Thyroid gland (tissue), 4 donors: Measurements from ENCODE around the gene FLT1. TPM values are rescaled to one million over a fixed set of nuclear protein-coding genes. Genes with fewer than 3 reads are reported as not detected.

ENCODE experiments used
- DNase-seq, 2 donors: peaks; one replicate each; pipeline ENCODE4 v3.0.0-alpha.2; 2019
- H3K27ac ChIP-seq, 3 donors: fragments of 200-600 bp; sonication (generic); 1 replicate in 2 of 3; 2 replicates in 1 of 3; pipeline ENCODE4 v1.5.1; 2016 to 2019; ENCODE audit warnings: mild to moderate bottlenecking in 1 of 3, moderate library complexity in 1 of 3
- H3K27me3 ChIP-seq: fragments of 200-600 bp; sonication (generic); one replicate; pipeline ENCODE4 v1.5.1; 2019
- H3K36me3 ChIP-seq, 2 donors: fragments of 200-600 bp; sonication (generic); one replicate each; pipeline ENCODE4 v1.5.1; 2016 to 2019
- H3K4me1 ChIP-seq, 2 donors: fragments of 200-600 bp; sonication (generic); one replicate each; pipeline ENCODE4 v1.5.1; 2017 to 2019
- H3K4me3 ChIP-seq, 3 donors: fragments of 200-600 bp; sonication (generic); replicated peaks in 1 of 3; 1 replicate in 2 of 3; 2 replicates in 1 of 3; pipeline ENCODE4 v1.5.1; 2016; ENCODE audit warnings: mild to moderate bottlenecking in 1 of 3
- H3K9me3 ChIP-seq: fragments of 200-600 bp; sonication (generic); one replicate; pipeline ENCODE4 v1.5.1; 2017
- CTCF ChIP-seq, 6 experiments: fragments of 200-600 bp in 3 of 6; fragments of 450-650 bp in 3 of 6; sonication (generic) in 3 of 6; IDR thresholded peaks; one replicate each; pipeline ENCODE4 v1.5.1; 2016 to 2019; ENCODE audit warnings: antibody characterized with exemption in 6 of 6, mild to moderate bottlenecking in 2 of 6, inconsistent platforms in 1 of 6, moderate library complexity in 1 of 6
- POLR2A ChIP-seq, 2 donors: fragments of 450-650 bp; IDR thresholded peaks; one replicate each; pipeline ENCODE4 v1.6.1; 2017; ENCODE audit warnings: antibody characterized with exemption in 2 of 2, mild to moderate bottlenecking in 2 of 2, moderate library complexity in 1 of 2
- WGBS, 2 donors: methylation state at CpG; one replicate each; pipeline ENCODE4 v1.1.5; 2017; 5-methylcytosine and 5-hydroxymethylcytosine counted together
- intact Hi-C: fragments of 100-400 bp; cut with DNase I; formaldehyde crosslinking; loops from one replicate; pipeline ENCODE4 v1.15.1; 2023
- total RNA-seq, 4 donors: library from RNA; depleted of rRNA; stranded (reverse); fragments of >200 nt; gene quantifications; one replicate each; pipeline ENCODE4 v1.2.3, GENCODE V29; 2016

Gene FLT1
- total RNA-seq, 4 donors from 2014 or later = 23.4 to 132 (median 44.4) TPM

- H3K4me3 ChIP-seq = no peak overlapping the region
- no peak overlapping the region for H3K27ac ChIP-seq
- H3K4me1 ChIP-seq = no peaks in the 10 kb centered on the region
- H3K27me3 ChIP-seq = no peaks in the 10 kb centered on the region
- intact Hi-C loops = no loop called here
- no peak for DNase-seq
- no peaks in the 10 kb centered on the region for H3K36me3 ChIP-seq
- no peaks in the 10 kb centered on the region for H3K9me3 ChIP-seq
- 88 to 89% methylated on average over 1 of the region's 1 CpG for WGBS, 2 donors
- TF ChIP-seq POLR2A (IDR thresholded peaks at IDR 0.05) (no peak), CTCF (IDR thresholded peaks at IDR 0.05) (no peak)
These were observed 15.6 kb upstream of the FLT1 start for GRCh38 chr13:28510542-28510941.

GRCh38 chr13:28510066-28510465 is 15.1 kb upstream of the FLT1 start:
- intact Hi-C loops = no loop called here
- no peaks in the 10 kb centered on the region for H3K4me1 ChIP-seq
- no peaks in the 10 kb centered on the region for H3K36me3 ChIP-seq
- TF ChIP-seq CTCF (IDR thresholded peaks at IDR 0.05) (no peak), POLR2A (IDR thresholded peaks at IDR 0.05) (no peak)
- H3K9me3 ChIP-seq = no peaks in the 10 kb centered on the region
- H3K4me3 ChIP-seq = no peak overlapping the region
- no peak overlapping the region for H3K27ac ChIP-seq
- no peak for DNase-seq
- H3K27me3 ChIP-seq = no peaks in the 10 kb centered on the region

- intact Hi-C loops = no loop called here
- Histone ChIP-seq H3K9me3 (no peaks in the 10 kb centered on the region), H3K27ac (no peak overlapping the region), H3K27me3 (no peaks in the 10 kb centered on the region), H3K4me3 (no peak overlapping the region), H3K36me3 (no peaks in the 10 kb centered on the region), H3K4me1 (no peaks in the 10 kb centered on the region)
- 65 to 74% methylated on average over 7 of the region's 7 CpGs for WGBS, 2 donors
- TF ChIP-seq CTCF (IDR thresholded peaks at IDR 0.05) (no peak), POLR2A (IDR thresholded peaks at IDR 0.05) (no peak)
- DNase-seq = no peak
These were observed 10.7 kb upstream of the FLT1 start for GRCh38 chr13:28505543-28506135.

GRCh38 chr13:28503182-28503967 is 8.4 kb upstream of the FLT1 start:
- Histone ChIP-seq H3K27me3 (no peaks in the 10 kb centered on the region), H3K36me3 (no peaks in the 10 kb centered on the region), H3K4me3 (no peak overlapping the region), H3K9me3 (no peaks in the 10 kb centered on the region), H3K4me1 (no peaks in the 10 kb centered on the region), H3K27ac (no peak overlapping the region)
- TF ChIP-seq POLR2A (IDR thresholded peaks at IDR 0.05) (no peak), CTCF (IDR thresholded peaks at IDR 0.05) (no peak)
- 79 to 80% methylated on average over 6 of the region's 6 CpGs for WGBS, 2 donors
- intact Hi-C loops = no loop called here
- DNase-seq = no peak

GRCh38 chr13:28501547-28501946 is 6.6 kb upstream of the FLT1 start:
- intact Hi-C loops = no loop called here

More at GRCh38 chr13:28501547-28501946, 6.6 kb upstream of the FLT1 start:
- Histone ChIP-seq H3K27me3 (no peaks in the 10 kb centered on the region), H3K9me3 (no peaks in the 10 kb centered on the region), H3K4me3 (no peak overlapping the region), H3K36me3 (no peaks in the 10 kb centered on the region), H3K4me1 (no peaks in the 10 kb centered on the region), H3K27ac (no peak overlapping the region)
- 88 to 91% methylated on average over 6 of the region's 6 CpGs for WGBS, 2 donors
- TF ChIP-seq POLR2A (IDR thresholded peaks at IDR 0.05) (no peak), CTCF (IDR thresholded peaks at IDR 0.05) (no peak)
- DNase-seq = no peak
